GM12878 (cell line): ENCODE measurements around the gene PLXNC1. TPM values are rescaled to one million over a fixed set of nuclear protein-coding genes. Genes with fewer than 3 reads are reported as not detected.
"Not testable (repeated sequence)": the region's sequence is repeated elsewhere in the genome, so short reads cannot be mapped to it uniquely, and the experiment has no call there.

Experiments used
- ATAC-seq: fragments of 200-7000 bp; cut with Tn5 transposase; 3 replicates; pipeline ENCODE4 v1.9.1; 2020; ENCODE audit warnings: mild to moderate bottlenecking, moderate library complexity
- BruUV-seq: library from RNA; stranded (reverse); fragments of 400-500 nt; replicated peaks from 2 replicates; lab custom pipeline; 2021; lab: Mats Ljungman, UMichigan
- CTCF ChIA-PET: fragments of 300-600 bp; sonication (Branson Sonifier 250); formaldehyde crosslinking; extraction: SDS; loops from one replicate; lab custom pipeline; 2021; ENCODE audit warnings: inconsistent platforms; lab: Yijun Ruan, JAX
- POLR2A ChIA-PET: fragments of 350-600 bp; formaldehyde crosslinking; extraction: SDS; loops from one replicate; lab custom pipeline; 2021; ENCODE audit warnings: inconsistent platforms; lab: Charles Lee
- RAD21 ChIA-PET: fragments of 300-600 bp; sonication (Branson Sonifier 250); formaldehyde crosslinking; loops from one replicate; lab custom pipeline; 2023; ENCODE audit warnings: antibody characterized with exemption; ENCODE audit not compliant: unreplicated experiment; lab: Charles Lee
- SMC1A ChIA-PET: fragments of 300-600 bp; sonication (Branson Sonifier 250); formaldehyde crosslinking; loops from one replicate; lab custom pipeline; 2023; ENCODE audit not compliant: unreplicated experiment, uncharacterized antibody; lab: Charles Lee
- DNase-seq: peaks from one replicate; pipeline ENCODE4 v3.0.0-alpha.2; 2011; ENCODE audit warnings: low read depth, low spot score
- FAIRE-seq: peaks from 3 replicates; lab custom pipeline; 2011; peaks lifted over from hg19 to GRCh38; lab: Jason Lieb, UNC
- H2AFZ ChIP-seq: 2 replicates; pipeline ENCODE4 v1.6.0; 2011; ENCODE audit warnings: low read depth, low read length, control low read depth; ENCODE audit not compliant: control insufficient read depth
- H3K27ac ChIP-seq: 2 replicates; pipeline ENCODE4 v1.5.1; 2011; ENCODE audit warnings: control low read depth; ENCODE audit not compliant: control insufficient read depth, insufficient read depth
- H3K27me3 ChIP-seq, 2 experiments: replicated peaks in 1 of 2; 2 replicates each; pipeline versions ENCODE4 v1.6.0 to v1.6.1; 2011; ENCODE audit warnings: low read length in 1 of 2; ENCODE audit not compliant: control insufficient read depth in 2 of 2, insufficient read depth in 2 of 2
- H3K36me3 ChIP-seq, 2 experiments: 2 replicates each; pipeline ENCODE4 v1.5.1; 2011; ENCODE audit warnings: low read length in 1 of 2; ENCODE audit not compliant: control insufficient read depth in 2 of 2, insufficient read depth in 2 of 2
- H3K4me1 ChIP-seq: 2 replicates; pipeline ENCODE4 v1.6.1; 2011; ENCODE audit warnings: mild to moderate bottlenecking, low read length, moderate library complexity, mixed read lengths; ENCODE audit not compliant: control insufficient read depth, insufficient read depth
- H3K4me2 ChIP-seq: 2 replicates; pipeline ENCODE4 v1.6.0; 2011; ENCODE audit warnings: control low read depth; ENCODE audit not compliant: control insufficient read depth, insufficient read depth
- H3K4me3 ChIP-seq: fragments of 200-600 bp; sonication (generic); 2 replicates; pipeline ENCODE4 v1.5.1; 2016
- H3K79me2 ChIP-seq: 2 replicates; pipeline ENCODE4 v1.6.0; 2011; ENCODE audit warnings: low read length; ENCODE audit not compliant: control insufficient read depth, insufficient read depth
- H3K9ac ChIP-seq: 2 replicates; pipeline ENCODE4 v1.8.0; 2011; ENCODE audit warnings: low read length, control low read depth, mixed read lengths; ENCODE audit not compliant: control insufficient read depth, insufficient read depth
- H3K9me3 ChIP-seq: replicated peaks from 3 replicates; pipeline ENCODE4 v1.5.1; 2011; ENCODE audit warnings: mild to moderate bottlenecking, low read length; ENCODE audit not compliant: control insufficient read depth, insufficient read depth
- H4K20me1 ChIP-seq: 2 replicates; pipeline ENCODE4 v1.6.0; 2011; ENCODE audit not compliant: control insufficient read depth, insufficient read depth
- LARP7 ChIP-seq: fragments of 450-650 bp; IDR thresholded peaks from 2 replicates; pipeline ENCODE4 v1.6.1; 2017; ENCODE audit warnings: mild to moderate bottlenecking
- PKNOX1 ChIP-seq: fragments of 450-650 bp; IDR thresholded peaks from 2 replicates; pipeline ENCODE4 v1.6.1; 2016; ENCODE audit warnings: mild to moderate bottlenecking
- ZNF24 ChIP-seq: fragments of 450-650 bp; IDR thresholded peaks from 2 replicates; pipeline ENCODE4 v1.6.1; 2017; ENCODE audit warnings: antibody characterized with exemption, mild to moderate bottlenecking
- ZNF384 ChIP-seq: IDR thresholded peaks from 2 replicates; pipeline ENCODE4 v1.6.1; 2012; ENCODE audit warnings: low read depth, mild to moderate bottlenecking, low read length, improper control_type of control experiment, borderline replicate concordance
- WGBS: methylation state at CpG from one replicate; pipeline ENCODE4 v1.1.6; 2016; ENCODE audit warnings: low lambda C conversion rate; ENCODE audit not compliant: insufficient replicate concordance, insufficient coverage; ENCODE audit errors: missing lambda C conversion rate; 5-methylcytosine and 5-hydroxymethylcytosine counted together
- in situ Hi-C: fragments of 300-500 bp; cut with MboI; formaldehyde crosslinking; loops from 9 replicates; pipeline ENCODE4 v1.14.3; 2018; ENCODE audit warnings: mixed read lengths
- intact Hi-C: fragments of 100-400 bp; cut with micrococcal nuclease; formaldehyde crosslinking; loops from one replicate; pipeline ENCODE4 v1.14.2; 2022; ENCODE audit not compliant: unreplicated experiment
- polyA plus RNA-seq, 11 experiments: library from polyadenylated mRNA; depleted of rRNA in 4 of 11; unstranded in 6 of 11; stranded (reverse) in 5 of 11; fragments of >200 nt; fragmentation: Nextera tagmentation in 4 of 11; fragmentation: Illumina TruSeq in 1 of 11; extraction: Ambion mirVana in 4 of 11; extraction: Trizol in 1 of 11; gene quantifications; 1 replicate in 1 of 11; 2 replicates in 10 of 11; pipeline versions ENCODE4 v1.2.1 to v1.2.3, GENCODE V29; 2011 to 2016; ENCODE audit warnings: inconsistent platforms in 2 of 11, missing spikeins in 2 of 11, low read depth in 1 of 11
- total RNA-seq, 4 experiments: library from RNA; depleted of rRNA in 3 of 4; stranded (reverse); fragments of >200 nt in 3 of 4; fragmentation: Illumina TruSeq in 1 of 4; extraction: Trizol in 1 of 4; gene quantifications; 2 replicates each; pipeline versions ENCODE4 v1.2.1 to v1.2.3, GENCODE V29; 2013 to 2021

Gene PLXNC1
- total and polyA plus RNA-seq, 10 of the 15 experiments (the other 5 are each of a cell fraction or from before 2014, with no cell fraction given): 5.2 to 41.2 (median 24.6) TPM

GRCh38 chr12:94312378-94312777 lies 164.0 kb downstream of the PLXNC1 start:
- 100% methylated on average over 1 of the region's 1 CpG for WGBS
- RAD21 ChIA-PET: no interaction called here
- ATAC-seq (no peak), DNase-seq (no peak), FAIRE-seq (no peak)
- Histone ChIP-seq H3K79me2 (no peaks in the 10 kb centered on the region), H3K27me3 (no peaks in the 10 kb centered on the region), H3K36me3 (no peaks in the 10 kb centered on the region; a peak in 1 of 4 replicates), H4K20me1 (no peaks in the 10 kb centered on the region), H2AFZ (no peak overlapping the region), H3K9me3 (no peaks in the 10 kb centered on the region), H3K27ac (no peak overlapping the region), H3K4me2 (no peak overlapping the region), H3K4me1 (peaks cover 14% of the 10 kb centered on the region), H3K9ac (no peak overlapping the region), H3K4me3 (no peak overlapping the region)
- in situ Hi-C loops: no loop called here
- SMC1A ChIA-PET: interaction anchor here (1.1 to 1.5 kb wide), 3 partner anchors 13 to 168 kb away, joined by 3 to 5 read pairs (median 4); no protein-coding TSS in a partner anchor
- POLR2A ChIA-PET: no interaction called here
- BruUV-seq: no TSS peak
- no peak for TF ChIP-seq PKNOX1
- TF ChIP-seq ZNF24: no peak
- no peak for TF ChIP-seq ZNF384
- TF ChIP-seq LARP7: no peak
- CTCF ChIA-PET: no interaction called here
- intact Hi-C loops: no loop called here

- H3K36me3 ChIP-seq, H3K4me3 ChIP-seq, CTCF ChIA-PET, H3K4me2 ChIP-seq, H4K20me1 ChIP-seq, H3K27me3 ChIP-seq, H3K9ac ChIP-seq, RAD21 ChIA-PET, intact Hi-C loops, BruUV-seq, in situ Hi-C loops, FAIRE-seq, H3K27ac ChIP-seq, ATAC-seq, H3K79me2 ChIP-seq, H2AFZ ChIP-seq, DNase-seq, H3K4me1 ChIP-seq: not testable (repeated sequence)
- POLR2A ChIA-PET: interaction anchor here (0.6 to 1.3 kb wide), 2 partner anchors 9 to 103 kb away, joined by 3 to 4 read pairs; no protein-coding TSS in a partner anchor
- peaks cover 27% of the 10 kb centered on the region for H3K9me3 ChIP-seq
- SMC1A ChIA-PET: interaction anchor here (0.7 to 2.6 kb wide), 7 partner anchors 10 to 165 kb away, joined by 3 to 9 read pairs (median 4); no protein-coding TSS in a partner anchor
- 91% methylated on average over 2 of the region's 2 CpGs for WGBS
Observed at GRCh38 chr12:94316600-94316999, 168.2 kb downstream of the PLXNC1 start.
